GM23338 (cell line): ENCODE measurements around the gene MYO1D. TPM values are rescaled to one million over a fixed set of nuclear protein-coding genes. Genes with fewer than 3 reads are reported as not detected.

Source experiments
- ATAC-seq: fragments of 200-7000 bp; cut with Tn5 transposase; 3 replicates; pipeline ENCODE4 v1.9.1; 2020
- DNase-seq: peaks from one replicate; pipeline ENCODE4 v3.0.0-alpha.2; 2015; ENCODE audit warnings: low spot score
- H2AFZ ChIP-seq: fragments of 200-600 bp; sonication (generic); 2 replicates; pipeline ENCODE4 v1.8.0; 2016; ENCODE audit warnings: antibody characterized with exemption, mild to moderate bottlenecking, moderate library complexity
- H3F3A ChIP-seq: fragments of 200-600 bp; sonication (generic); replicated peaks from 2 replicates; pipeline ENCODE4 v1.8.0; 2017; ENCODE audit warnings: antibody characterized with exemption, mixed run types, low read depth
- H3K27ac ChIP-seq: fragments of 200-600 bp; sonication (generic); 2 replicates; pipeline ENCODE4 v1.6.1; 2016; ENCODE audit warnings: low read depth
- H3K27me3 ChIP-seq: fragments of 200-600 bp; sonication (generic); 2 replicates; pipeline ENCODE4 v1.8.0; 2016; ENCODE audit warnings: mild to moderate bottlenecking, mixed run types, moderate library complexity; ENCODE audit not compliant: insufficient read depth
- H3K36me3 ChIP-seq: fragments of 200-600 bp; sonication (generic); 2 replicates; pipeline ENCODE4 v1.8.0; 2016; ENCODE audit warnings: mild to moderate bottlenecking; ENCODE audit not compliant: insufficient read depth
- H3K4me1 ChIP-seq: fragments of 200-600 bp; sonication (generic); 2 replicates; pipeline ENCODE4 v1.8.0; 2016; ENCODE audit warnings: mild to moderate bottlenecking, moderate library complexity; ENCODE audit not compliant: insufficient read depth
- H3K4me2 ChIP-seq: fragments of 200-600 bp; sonication (generic); 2 replicates; pipeline ENCODE4 v1.7.1; 2017; ENCODE audit warnings: mixed run types
- H3K4me3 ChIP-seq: fragments of 200-600 bp; sonication (generic); 2 replicates; pipeline ENCODE4 v1.6.1; 2016; ENCODE audit warnings: mixed run types
- H3K79me2 ChIP-seq: fragments of 200-600 bp; sonication (generic); replicated peaks from 2 replicates; pipeline ENCODE4 v1.8.0; 2017; ENCODE audit warnings: mild to moderate bottlenecking; ENCODE audit not compliant: insufficient read depth
- H3K9me2 ChIP-seq: fragments of 200-600 bp; sonication (generic); 2 replicates; pipeline ENCODE4 v1.8.0; 2017; ENCODE audit not compliant: insufficient read depth
- H4K20me1 ChIP-seq: fragments of 200-600 bp; sonication (generic); replicated peaks from 2 replicates; pipeline ENCODE4 v1.8.0; 2017; ENCODE audit warnings: mild to moderate bottlenecking; ENCODE audit not compliant: insufficient read depth
- H3K27ac Mint-ChIP-seq: 2 replicates; pipeline ENCODE4 v1.8.0; 2020; ENCODE audit warnings: inconsistent platforms, mild to moderate bottlenecking, moderate library complexity, mixed read lengths
- H3K27me3 Mint-ChIP-seq: 3 replicates; pipeline ENCODE4 v1.8.0; 2022; ENCODE audit warnings: low read depth, mild to moderate bottlenecking, moderate library complexity, mixed read lengths, inconsistent platforms; ENCODE audit not compliant: insufficient read depth, poor library complexity
- H3K36me3 Mint-ChIP-seq: 3 replicates; pipeline ENCODE4 v1.8.0; 2021; ENCODE audit warnings: low read depth, mild to moderate bottlenecking, inconsistent platforms, moderate library complexity, mixed read lengths
- H3K4me1 Mint-ChIP-seq: 3 replicates; pipeline ENCODE4 v1.8.0; 2020; ENCODE audit warnings: mild to moderate bottlenecking, inconsistent platforms, mixed read lengths
- H3K4me3 Mint-ChIP-seq: 3 replicates; pipeline ENCODE4 v1.8.0; 2021; ENCODE audit warnings: moderate library complexity, mild to moderate bottlenecking, inconsistent platforms, mixed read lengths
- H3K9me3 Mint-ChIP-seq: 3 replicates; pipeline ENCODE4 v1.8.0; 2020; ENCODE audit warnings: moderate library complexity, mild to moderate bottlenecking, inconsistent platforms, mixed read lengths
- CREB1 ChIP-seq: fragments of 250-450 bp; sonication (Bioruptor Pico); IDR thresholded peaks from 2 replicates; pipeline ENCODE4 v1.5.0; 2020; ENCODE audit warnings: low read depth, mild to moderate bottlenecking, moderate library complexity
- EZH2 ChIP-seq: fragments of 200-600 bp; sonication (generic); IDR thresholded peaks from one replicate; pipeline ENCODE4 v1.8.0; 2017; ENCODE audit warnings: antibody characterized with exemption, mild to moderate bottlenecking, low read depth; ENCODE audit not compliant: unreplicated experiment
- EZH2phosphoT487 ChIP-seq: fragments of 200-600 bp; sonication (generic); IDR thresholded peaks from one replicate; pipeline ENCODE4 v1.8.1; 2018; ENCODE audit warnings: antibody characterized with exemption; ENCODE audit not compliant: unreplicated experiment
- JUNB ChIP-seq: IDR thresholded peaks from one replicate; pipeline ENCODE4 v1.6.1; 2016; ENCODE audit warnings: antibody characterized with exemption; ENCODE audit not compliant: unreplicated experiment
- NANOG ChIP-seq: IDR thresholded peaks from 2 replicates; pipeline ENCODE4 v1.6.1; 2016; ENCODE audit warnings: antibody characterized with exemption, borderline replicate concordance
- STAT1 ChIP-seq: IDR thresholded peaks from one replicate; pipeline ENCODE4 v1.6.1; 2016; ENCODE audit warnings: antibody characterized with exemption; ENCODE audit not compliant: unreplicated experiment
- ZNF114 ChIP-seq: fragments of 250-450 bp; sonication (Bioruptor Pico); IDR thresholded peaks from 2 replicates; pipeline ENCODE4 v1.5.0; 2020; ENCODE audit warnings: mild to moderate bottlenecking, moderate library complexity
- ZNF331 ChIP-seq: fragments of 250-450 bp; sonication (Bioruptor Pico); IDR thresholded peaks from 2 replicates; pipeline ENCODE4 v1.5.0; 2020; ENCODE audit warnings: low read depth, mild to moderate bottlenecking, moderate library complexity
- polyA plus RNA-seq: library from polyadenylated mRNA; unstranded; fragments of >200 nt; fragmentation: Nextera tagmentation; extraction: Ambion mirVana; gene quantifications from 2 replicates; pipeline ENCODE4 v1.2.1, GENCODE V29; 2016
- total RNA-seq: library from RNA; depleted of rRNA; stranded (reverse); fragments of >200 nt; shearing (Covaris generic); gene quantifications from 2 replicates; pipeline ENCODE4 v1.2.3, GENCODE V29; 2014
- TF ChIP-seq, protein P1 (sequence below): IDR thresholded peaks from one replicate; pipeline ENCODE4 v1.6.1; 2018; ENCODE audit warnings: antibody characterized with exemption; ENCODE audit not compliant: unreplicated experiment
- TF ChIP-seq, protein P2 (sequence below), 2 experiments: fragments of 200-600 bp in 1 of 2; sonication (generic) in 1 of 2; conservative IDR thresholded peaks; 2 replicates each; pipeline versions ENCODE4 v1.5.1 to v1.6.1; 2016 to 2017; ENCODE audit warnings: antibody characterized with exemption in 2 of 2, low read depth in 2 of 2, mild to moderate bottlenecking in 2 of 2, moderate library complexity in 1 of 2
- TF ChIP-seq, protein P3 (sequence below): IDR thresholded peaks from 2 replicates; pipeline ENCODE4 v1.6.1; 2016; ENCODE audit warnings: antibody characterized with exemption

The MYO1D gene
- total and polyA plus RNA-seq, 2 experiments from 2014 or later: 8.6 to 28.6 TPM

DNA sequence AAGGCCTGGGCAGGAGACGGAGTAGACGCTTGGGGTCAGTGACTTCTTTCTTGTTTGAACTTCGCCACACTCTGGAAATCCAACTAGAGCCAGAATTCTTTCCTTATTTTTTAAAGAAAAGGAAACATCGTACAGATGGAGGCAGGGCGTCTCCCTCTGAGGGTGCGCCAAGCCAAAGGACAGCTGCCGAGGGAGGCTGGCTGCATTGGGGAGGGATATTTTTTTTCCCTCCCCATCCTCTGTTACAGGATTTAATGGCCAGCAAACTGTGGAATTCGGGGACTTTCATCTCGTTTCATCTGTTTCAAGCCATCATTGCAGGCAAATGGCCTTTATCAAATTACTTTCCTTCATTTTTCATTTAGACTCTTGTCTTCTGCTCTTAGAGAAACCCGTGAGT, 374.2 kb downstream of the MYO1D start:
- no peaks in the 10 kb centered on the region for H3K79me2 ChIP-seq
- TF ChIP-seq JUNB: no peak
- TF ChIP-seq CREB1 (CRISPR knock-in tag): no peak
- no peak for TF ChIP-seq EZH2
- TF ChIP-seq NANOG: no peak
- H2AFZ ChIP-seq: no peak overlapping the region
- H3K4me1 ChIP-seq: peaks cover 10% of the 10 kb centered on the region; the same call in 1 of the 2 replicates
- H3K36me3 ChIP-seq: no peaks in the 10 kb centered on the region
- DNase-seq: no peak
- peaks cover 16% of the 10 kb centered on the region for H3K27me3 Mint-ChIP-seq
- no peak overlapping the region for H3K27ac ChIP-seq
- H3K4me3 ChIP-seq: no peak overlapping the region
- H3K27me3 ChIP-seq: no peaks in the 10 kb centered on the region
- no peaks in the 10 kb centered on the region for H4K20me1 ChIP-seq
- H3K9me3 Mint-ChIP-seq: no peaks in the 10 kb centered on the region; the same call in 2 of the 3 replicates
- H3K9me2 ChIP-seq: no peaks in the 10 kb centered on the region
- no peak overlapping the region for H3K4me3 Mint-ChIP-seq
- no peaks in the 10 kb centered on the region for H3K36me3 Mint-ChIP-seq
- H3K4me1 Mint-ChIP-seq: peaks cover 24% of the 10 kb centered on the region
- ATAC-seq: no peak
- H3F3A ChIP-seq: no peaks in the 10 kb centered on the region
- H3K4me2 ChIP-seq: no peak overlapping the region
- peak overlapping the region; percentile 53; the same call in 1 of the 2 replicates for H3K27ac Mint-ChIP-seq

DNA sequence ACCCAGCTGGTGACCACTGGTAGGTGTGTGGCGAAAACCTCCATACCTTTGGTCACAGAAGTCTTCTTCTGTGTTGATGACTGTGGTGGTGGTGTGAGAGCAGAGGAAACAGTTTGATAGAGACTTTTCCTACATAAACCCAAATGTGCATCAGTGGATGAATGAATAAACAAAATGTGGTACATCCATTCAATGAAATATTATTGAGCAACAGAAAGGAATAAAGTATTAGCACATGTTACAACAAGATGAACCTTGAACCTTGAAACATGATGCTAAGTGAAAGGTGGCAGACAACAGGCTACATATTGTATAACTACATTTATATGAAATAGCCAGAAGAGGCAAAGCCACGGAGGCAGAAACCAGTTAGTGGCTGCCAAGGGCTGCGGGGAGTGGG, 374.9 kb downstream of the MYO1D start:
- Histone ChIP-seq H3K4me1 (peaks cover 13% of the 10 kb centered on the region; the same call in 1 of the 2 replicates), H3K9me2 (no peaks in the 10 kb centered on the region), H3K36me3 (no peaks in the 10 kb centered on the region), H3F3A (no peaks in the 10 kb centered on the region), H3K4me2 (no peak overlapping the region), H3K27me3 (no peaks in the 10 kb centered on the region), H2AFZ (no peak overlapping the region), H4K20me1 (no peaks in the 10 kb centered on the region), H3K4me3 (no peak overlapping the region), H3K27ac (no peak overlapping the region), H3K79me2 (no peaks in the 10 kb centered on the region)
- no peak overlapping the region for H3K4me3 Mint-ChIP-seq
- peaks cover 16% of the 10 kb centered on the region for H3K27me3 Mint-ChIP-seq
- no peak for ATAC-seq
- H3K9me3 Mint-ChIP-seq: no peaks in the 10 kb centered on the region; the same call in 2 of the 3 replicates
- no peak overlapping the region for H3K27ac Mint-ChIP-seq
- peaks cover 25% of the 10 kb centered on the region for H3K4me1 Mint-ChIP-seq
- no peak for DNase-seq
- no peaks in the 10 kb centered on the region for H3K36me3 Mint-ChIP-seq
- no peak for TF ChIP-seq STAT1
- TF ChIP-seq ZNF114: no peak
- no peak for TF ChIP-seq ZNF331 (CRISPR knock-in tag)
- TF ChIP-seq JUNB: no peak
- TF ChIP-seq, protein P1, sequence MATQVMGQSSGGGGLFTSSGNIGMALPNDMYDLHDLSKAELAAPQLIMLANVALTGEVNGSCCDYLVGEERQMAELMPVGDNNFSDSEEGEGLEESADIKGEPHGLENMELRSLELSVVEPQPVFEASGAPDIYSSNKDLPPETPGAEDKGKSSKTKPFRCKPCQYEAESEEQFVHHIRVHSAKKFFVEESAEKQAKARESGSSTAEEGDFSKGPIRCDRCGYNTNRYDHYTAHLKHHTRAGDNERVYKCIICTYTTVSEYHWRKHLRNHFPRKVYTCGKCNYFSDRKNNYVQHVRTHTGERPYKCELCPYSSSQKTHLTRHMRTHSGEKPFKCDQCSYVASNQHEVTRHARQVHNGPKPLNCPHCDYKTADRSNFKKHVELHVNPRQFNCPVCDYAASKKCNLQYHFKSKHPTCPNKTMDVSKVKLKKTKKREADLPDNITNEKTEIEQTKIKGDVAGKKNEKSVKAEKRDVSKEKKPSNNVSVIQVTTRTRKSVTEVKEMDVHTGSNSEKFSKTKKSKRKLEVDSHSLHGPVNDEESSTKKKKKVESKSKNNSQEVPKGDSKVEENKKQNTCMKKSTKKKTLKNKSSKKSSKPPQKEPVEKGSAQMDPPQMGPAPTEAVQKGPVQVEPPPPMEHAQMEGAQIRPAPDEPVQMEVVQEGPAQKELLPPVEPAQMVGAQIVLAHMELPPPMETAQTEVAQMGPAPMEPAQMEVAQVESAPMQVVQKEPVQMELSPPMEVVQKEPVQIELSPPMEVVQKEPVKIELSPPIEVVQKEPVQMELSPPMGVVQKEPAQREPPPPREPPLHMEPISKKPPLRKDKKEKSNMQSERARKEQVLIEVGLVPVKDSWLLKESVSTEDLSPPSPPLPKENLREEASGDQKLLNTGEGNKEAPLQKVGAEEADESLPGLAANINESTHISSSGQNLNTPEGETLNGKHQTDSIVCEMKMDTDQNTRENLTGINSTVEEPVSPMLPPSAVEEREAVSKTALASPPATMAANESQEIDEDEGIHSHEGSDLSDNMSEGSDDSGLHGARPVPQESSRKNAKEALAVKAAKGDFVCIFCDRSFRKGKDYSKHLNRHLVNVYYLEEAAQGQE: no peak
- TF ChIP-seq NANOG: no peak
- no peak for TF ChIP-seq CREB1 (CRISPR knock-in tag)
- no peak for TF ChIP-seq EZH2phosphoT487
- TF ChIP-seq, protein P2, sequence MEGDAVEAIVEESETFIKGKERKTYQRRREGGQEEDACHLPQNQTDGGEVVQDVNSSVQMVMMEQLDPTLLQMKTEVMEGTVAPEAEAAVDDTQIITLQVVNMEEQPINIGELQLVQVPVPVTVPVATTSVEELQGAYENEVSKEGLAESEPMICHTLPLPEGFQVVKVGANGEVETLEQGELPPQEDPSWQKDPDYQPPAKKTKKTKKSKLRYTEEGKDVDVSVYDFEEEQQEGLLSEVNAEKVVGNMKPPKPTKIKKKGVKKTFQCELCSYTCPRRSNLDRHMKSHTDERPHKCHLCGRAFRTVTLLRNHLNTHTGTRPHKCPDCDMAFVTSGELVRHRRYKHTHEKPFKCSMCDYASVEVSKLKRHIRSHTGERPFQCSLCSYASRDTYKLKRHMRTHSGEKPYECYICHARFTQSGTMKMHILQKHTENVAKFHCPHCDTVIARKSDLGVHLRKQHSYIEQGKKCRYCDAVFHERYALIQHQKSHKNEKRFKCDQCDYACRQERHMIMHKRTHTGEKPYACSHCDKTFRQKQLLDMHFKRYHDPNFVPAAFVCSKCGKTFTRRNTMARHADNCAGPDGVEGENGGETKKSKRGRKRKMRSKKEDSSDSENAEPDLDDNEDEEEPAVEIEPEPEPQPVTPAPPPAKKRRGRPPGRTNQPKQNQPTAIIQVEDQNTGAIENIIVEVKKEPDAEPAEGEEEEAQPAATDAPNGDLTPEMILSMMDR (conservative IDR thresholded peaks at IDR 0.05; ENCODE audit: low read depth in 2 of 2): no peak
- TF ChIP-seq, protein P3, sequence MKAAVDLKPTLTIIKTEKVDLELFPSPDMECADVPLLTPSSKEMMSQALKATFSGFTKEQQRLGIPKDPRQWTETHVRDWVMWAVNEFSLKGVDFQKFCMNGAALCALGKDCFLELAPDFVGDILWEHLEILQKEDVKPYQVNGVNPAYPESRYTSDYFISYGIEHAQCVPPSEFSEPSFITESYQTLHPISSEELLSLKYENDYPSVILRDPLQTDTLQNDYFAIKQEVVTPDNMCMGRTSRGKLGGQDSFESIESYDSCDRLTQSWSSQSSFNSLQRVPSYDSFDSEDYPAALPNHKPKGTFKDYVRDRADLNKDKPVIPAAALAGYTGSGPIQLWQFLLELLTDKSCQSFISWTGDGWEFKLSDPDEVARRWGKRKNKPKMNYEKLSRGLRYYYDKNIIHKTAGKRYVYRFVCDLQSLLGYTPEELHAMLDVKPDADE: no peak
- TF ChIP-seq EZH2: no peak
